ENCODE results near the gene ZNF511. TPM values are rescaled to one million over a fixed set of nuclear protein-coding genes. Genes with fewer than 3 reads are reported as not detected.

The ZNF511 gene
- total RNA-seq, 1 experiment from 2014 or later = 49.0 TPM

- Histone ChIP-seq H3K27me3 (ENCODE audit: insufficient read depth, low read length) (no peaks in the 10 kb centered on the region), H3K4me2 (ENCODE audit: low read length) (no peak overlapping the region), H4K20me1 (ENCODE audit: insufficient read depth) (no peaks in the 10 kb centered on the region), H3K4me1 (ENCODE audit: control insufficient read depth in 1 of 2, insufficient read depth in 2 of 2, low read length in 2 of 2) (no peaks in the 10 kb centered on the region), H3K9ac (ENCODE audit: low read length) (no peak overlapping the region), H3K36me3 (ENCODE audit: control insufficient read depth in 1 of 2, insufficient read depth in 2 of 2, low read length in 2 of 2) (no peaks in the 10 kb centered on the region), H3K4me3 (replicated peaks in 1 of 2; ENCODE audit: low read depth in 1 of 2, low read length in 2 of 2) (no peak overlapping the region), H3K27ac (ENCODE audit: low read depth, low read length) (no peak overlapping the region), H3K9me3 (ENCODE audit: control insufficient read depth in 1 of 2, insufficient read depth in 1 of 2, low read depth in 1 of 2, low read length in 2 of 2) (no peaks in the 10 kb centered on the region), H3K79me2 (ENCODE audit: insufficient read depth, low read length) (no peaks in the 10 kb centered on the region), H2AFZ (ENCODE audit: low read depth, low read length, poor library complexity, severe bottlenecking) (no peak overlapping the region), H3K9me2 (ENCODE audit: insufficient read depth) (no peaks in the 10 kb centered on the region)
- BruUV-seq (replicated peaks) = no TSS peak
- POLR2A ChIA-PET = no interaction called here
- DNase-seq (ENCODE audit: low read depth, low spot score) = no peak
- intact Hi-C loops (cut with micrococcal nuclease) = no loop called here
- CTCF ChIA-PET = no interaction called here
- ATAC-seq = no peak
- RAD21 ChIA-PET (ENCODE audit: low non-redundant PET in 1 of 2, low total read pairs in 2 of 2, uncharacterized antibody in 2 of 2, unreplicated experiment in 2 of 2) = no interaction called here
- TF ChIP-seq FOSL1 (IDR thresholded peaks at IDR 0.05; ENCODE audit: low read depth) = no peak
- no peak for TF ChIP-seq SIN3A (IDR thresholded peaks at IDR 0.05; ENCODE audit: low read depth)
- TF ChIP-seq POLR2A (IDR thresholded peaks at IDR 0.05; ENCODE audit: borderline replicate concordance, extremely low read depth, insufficient read depth, insufficient read length) = no peak
Observed at GRCh38 chr10:133282846-133283390, 25.8 kb upstream of the ZNF511 start.

GRCh38 chr10:133283931-133284330 is 24.8 kb upstream of the ZNF511 start:
- no peaks in the 10 kb centered on the region for H3K79me2 ChIP-seq (ENCODE audit: insufficient read depth, low read length)
- no peak overlapping the region for H3K4me3 ChIP-seq (replicated peaks in 1 of 2; ENCODE audit: low read depth in 1 of 2, low read length in 2 of 2)
- no peaks in the 10 kb centered on the region for H3K36me3 ChIP-seq (ENCODE audit: control insufficient read depth in 1 of 2, insufficient read depth in 2 of 2, low read length in 2 of 2)
- no peak for TF ChIP-seq SP1 (IDR thresholded peaks at IDR 0.05; ENCODE audit: low read depth)
- TF ChIP-seq, protein P1, sequence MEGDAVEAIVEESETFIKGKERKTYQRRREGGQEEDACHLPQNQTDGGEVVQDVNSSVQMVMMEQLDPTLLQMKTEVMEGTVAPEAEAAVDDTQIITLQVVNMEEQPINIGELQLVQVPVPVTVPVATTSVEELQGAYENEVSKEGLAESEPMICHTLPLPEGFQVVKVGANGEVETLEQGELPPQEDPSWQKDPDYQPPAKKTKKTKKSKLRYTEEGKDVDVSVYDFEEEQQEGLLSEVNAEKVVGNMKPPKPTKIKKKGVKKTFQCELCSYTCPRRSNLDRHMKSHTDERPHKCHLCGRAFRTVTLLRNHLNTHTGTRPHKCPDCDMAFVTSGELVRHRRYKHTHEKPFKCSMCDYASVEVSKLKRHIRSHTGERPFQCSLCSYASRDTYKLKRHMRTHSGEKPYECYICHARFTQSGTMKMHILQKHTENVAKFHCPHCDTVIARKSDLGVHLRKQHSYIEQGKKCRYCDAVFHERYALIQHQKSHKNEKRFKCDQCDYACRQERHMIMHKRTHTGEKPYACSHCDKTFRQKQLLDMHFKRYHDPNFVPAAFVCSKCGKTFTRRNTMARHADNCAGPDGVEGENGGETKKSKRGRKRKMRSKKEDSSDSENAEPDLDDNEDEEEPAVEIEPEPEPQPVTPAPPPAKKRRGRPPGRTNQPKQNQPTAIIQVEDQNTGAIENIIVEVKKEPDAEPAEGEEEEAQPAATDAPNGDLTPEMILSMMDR (IDR thresholded peaks at IDR 0.05 in 2 of 3, conservative IDR thresholded peaks at IDR 0.05 in 1 of 3; ENCODE audit: borderline replicate concordance in 1 of 3, insufficient read depth in 1 of 3, low read depth in 2 of 3, low read length in 2 of 3) = no peak
- no peak for TF ChIP-seq ZFX (IDR thresholded peaks at IDR 0.05)
- no peak overlapping the region for H2AFZ ChIP-seq (ENCODE audit: low read depth, low read length, poor library complexity, severe bottlenecking)
- no peaks in the 10 kb centered on the region for H3K9me3 ChIP-seq (ENCODE audit: control insufficient read depth in 1 of 2, insufficient read depth in 1 of 2, low read depth in 1 of 2, low read length in 2 of 2)
- no peak overlapping the region for H3K9ac ChIP-seq (ENCODE audit: low read length)
- no peak overlapping the region for H3K4me2 ChIP-seq (ENCODE audit: low read length)
- H4K20me1 ChIP-seq (ENCODE audit: insufficient read depth) = no peaks in the 10 kb centered on the region
- BruUV-seq (replicated peaks) = no TSS peak
- no peak overlapping the region for H3K27ac ChIP-seq (ENCODE audit: low read depth, low read length)
- RAD21 ChIA-PET (ENCODE audit: low non-redundant PET in 1 of 2, low total read pairs in 2 of 2, uncharacterized antibody in 2 of 2, unreplicated experiment in 2 of 2) = no interaction called here
- intact Hi-C loops (cut with micrococcal nuclease) = no loop called here
- CTCF ChIA-PET = no interaction called here
- H3K9me2 ChIP-seq (ENCODE audit: insufficient read depth) = no peaks in the 10 kb centered on the region
- POLR2A ChIA-PET = no interaction called here
- no peaks in the 10 kb centered on the region for H3K27me3 ChIP-seq (ENCODE audit: insufficient read depth, low read length)
- ATAC-seq (no peak), DNase-seq (ENCODE audit: low read depth, low spot score) (no peak)
- H3K4me1 ChIP-seq (ENCODE audit: control insufficient read depth in 1 of 2, insufficient read depth in 2 of 2, low read length in 2 of 2) = no peaks in the 10 kb centered on the region

Data from HCT116 (cell line).